GM18526 (cell line): ENCODE results near the gene YWHAE.

Experiments
- POLR2A ChIP-seq: IDR thresholded peaks from 3 replicates; pipeline ENCODE4 v1.6.1; 2011; ENCODE audit not compliant: insufficient read length; ENCODE audit errors: extremely low read depth

The YWHAE gene

GRCh38 chr17:1399679-1400512 lies at the start of gene YWHAE:
TSS of gene YWHAE (minus strand) at chr17:1400222. CDS start at chr17:1400110, 112 bp downstream.
- peak; percentile 97 for TF ChIP-seq POLR2A

- TF ChIP-seq POLR2A = no peak
These were observed 49.5 kb upstream of the YWHAE start for GRCh38 chr17:1449412-1449967.

- TF ChIP-seq POLR2A = no peak
These were observed 47.0 kb upstream of the YWHAE start for GRCh38 chr17:1447052-1447451.

- no peak for TF ChIP-seq POLR2A
These were observed 46.2 kb upstream of the YWHAE start for GRCh38 chr17:1446201-1446600.

- no peak for TF ChIP-seq POLR2A
These were observed 42.2 kb upstream of the YWHAE start for GRCh38 chr17:1442187-1442586.

GRCh38 chr17:1440921-1441320 lies 40.9 kb upstream of the YWHAE start:
- TF ChIP-seq POLR2A = no peak

- no peak for TF ChIP-seq POLR2A
These were observed 38.6 kb upstream of the YWHAE start for GRCh38 chr17:1438593-1439083.

GRCh38 chr17:1435326-1435725 lies 35.3 kb upstream of the YWHAE start:
- no peak for TF ChIP-seq POLR2A

GRCh38 chr17:1434150-1434549 lies 34.1 kb upstream of the YWHAE start:
- no peak for TF ChIP-seq POLR2A

GRCh38 chr17:1431631-1432104 lies 31.6 kb upstream of the YWHAE start:
- no peak for TF ChIP-seq POLR2A

GRCh38 chr17:1423456-1424135 lies 23.6 kb upstream of the YWHAE start:
- TF ChIP-seq POLR2A = no peak

GRCh38 chr17:1422885-1423284 lies 22.9 kb upstream of the YWHAE start:
- TF ChIP-seq POLR2A = no peak

- no peak for TF ChIP-seq POLR2A
These were observed 21.4 kb upstream of the YWHAE start for GRCh38 chr17:1421470-1421869.

- no peak for TF ChIP-seq POLR2A
These were observed 21.0 kb upstream of the YWHAE start for GRCh38 chr17:1420981-1421380.

- no peak for TF ChIP-seq POLR2A
These were observed 20.1 kb upstream of the YWHAE start for GRCh38 chr17:1420163-1420562.

GRCh38 chr17:1416414-1416813 lies 16.4 kb upstream of the YWHAE start:
- no peak for TF ChIP-seq POLR2A
